Loucy (cell line): Measurements from ENCODE around the gene CFAP97D2.

Source experiments
- H2AFZ ChIP-seq: fragments of 200-600 bp; sonication (generic); 2 replicates; pipeline ENCODE4 v1.6.0; 2016; ENCODE audit warnings: antibody characterized with exemption, mild to moderate bottlenecking, low read length, moderate library complexity
- H3F3A ChIP-seq: fragments of 200-600 bp; 2 replicates; pipeline ENCODE4 v1.6.0; 2016; ENCODE audit warnings: antibody characterized with exemption, low read depth, mild to moderate bottlenecking
- H3K27me3 ChIP-seq: fragments of 200-600 bp; sonication (generic); 2 replicates; pipeline ENCODE4 v1.6.1; 2014; ENCODE audit warnings: low read length, mild to moderate bottlenecking; ENCODE audit not compliant: insufficient read depth, poor library complexity, severe bottlenecking
- H3K36me3 ChIP-seq: fragments of 200-600 bp; sonication (generic); 2 replicates; pipeline ENCODE4 v1.6.1; 2016; ENCODE audit warnings: low read length; ENCODE audit not compliant: insufficient read depth
- H3K4me1 ChIP-seq: fragments of 200-600 bp; sonication (generic); 2 replicates; pipeline ENCODE4 v1.5.1; 2014; ENCODE audit warnings: low read length, mild to moderate bottlenecking; ENCODE audit not compliant: insufficient read depth, poor library complexity, severe bottlenecking
- H3K4me2 ChIP-seq: fragments of 200-600 bp; sonication (generic); 2 replicates; pipeline ENCODE4 v1.6.0; 2014; ENCODE audit warnings: antibody characterized with exemption, low read length, low read depth, mild to moderate bottlenecking; ENCODE audit not compliant: poor library complexity, severe bottlenecking
- H3K4me3 ChIP-seq: fragments of 200-600 bp; sonication (generic); 2 replicates; pipeline ENCODE4 v1.5.1; 2014; ENCODE audit warnings: low read length, mild to moderate bottlenecking, mixed read lengths; ENCODE audit not compliant: poor library complexity, severe bottlenecking
- H3K79me2 ChIP-seq: fragments of 200-600 bp; sonication (generic); 2 replicates; pipeline ENCODE4 v1.6.1; 2014; ENCODE audit warnings: low read length; ENCODE audit not compliant: insufficient read depth
- H3K9ac ChIP-seq: fragments of 200-600 bp; sonication (generic); 2 replicates; pipeline ENCODE4 v1.6.0; 2014; ENCODE audit warnings: mild to moderate bottlenecking, low read depth, low read length, moderate library complexity; ENCODE audit not compliant: poor library complexity, severe bottlenecking
- H3K9me2 ChIP-seq: fragments of 200-600 bp; sonication (generic); replicated peaks from 2 replicates; pipeline ENCODE4 v1.6.1; 2016; ENCODE audit warnings: low read depth, low read length, mixed read lengths
- H3K9me3 ChIP-seq: fragments of 200-600 bp; sonication (generic); 2 replicates; pipeline ENCODE4 v1.6.1; 2014; ENCODE audit warnings: mild to moderate bottlenecking, antibody characterized with exemption, low read length, low read depth; ENCODE audit not compliant: insufficient read depth
- H4K20me1 ChIP-seq: fragments of 200-600 bp; sonication (generic); 2 replicates; pipeline ENCODE4 v1.6.0; 2014; ENCODE audit warnings: antibody characterized with exemption, low read length, mild to moderate bottlenecking; ENCODE audit not compliant: insufficient read depth, poor library complexity, severe bottlenecking
- CTCF ChIP-seq: fragments of 200-600 bp; sonication (generic); conservative IDR thresholded peaks from 2 replicates; pipeline ENCODE4 v1.5.1; 2014; ENCODE audit warnings: mild to moderate bottlenecking, antibody characterized with exemption, low read length
- EZH2phosphoT487 ChIP-seq: fragments of 200-600 bp; IDR thresholded peaks from 2 replicates; pipeline ENCODE4 v1.6.1; 2018; ENCODE audit warnings: antibody characterized with exemption, mild to moderate bottlenecking, moderate library complexity, borderline replicate concordance

Gene CFAP97D2

DNA sequence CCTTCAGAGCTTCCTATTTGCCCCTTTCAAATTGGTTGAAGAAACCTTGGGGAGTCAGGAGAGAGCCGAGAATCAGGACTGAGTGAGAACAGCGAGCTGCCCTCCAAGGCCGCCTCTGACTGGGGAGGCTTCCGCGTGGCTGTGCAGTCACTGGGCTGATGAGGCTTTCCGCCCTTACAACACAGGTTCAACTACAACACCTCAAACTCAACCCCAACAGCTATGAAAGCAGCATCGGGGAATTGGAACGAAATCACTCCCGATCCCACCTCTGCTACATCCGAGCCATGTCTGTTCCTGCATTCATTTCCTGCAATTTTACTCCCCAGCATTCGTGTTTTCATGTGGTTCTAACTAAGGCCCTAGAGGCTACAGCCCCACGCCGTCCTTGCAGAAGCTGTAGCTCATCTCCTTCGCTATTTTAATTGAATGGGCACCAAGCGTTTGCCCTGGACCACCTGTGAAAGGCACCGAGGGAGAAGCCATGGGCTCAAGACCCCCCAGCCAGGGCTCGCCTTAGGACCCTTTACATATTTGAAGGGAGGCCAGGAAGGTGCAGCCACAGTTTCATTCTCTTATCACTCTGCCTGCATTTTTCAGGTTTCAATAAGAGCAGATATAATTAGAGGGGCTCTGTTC, 34.3 kb upstream of the CFAP97D2 start:
- H3K9me3 ChIP-seq, result no peaks in the 10 kb centered on the region
- TF ChIP-seq EZH2phosphoT487, result no peak
- no peak for TF ChIP-seq CTCF

DNA sequence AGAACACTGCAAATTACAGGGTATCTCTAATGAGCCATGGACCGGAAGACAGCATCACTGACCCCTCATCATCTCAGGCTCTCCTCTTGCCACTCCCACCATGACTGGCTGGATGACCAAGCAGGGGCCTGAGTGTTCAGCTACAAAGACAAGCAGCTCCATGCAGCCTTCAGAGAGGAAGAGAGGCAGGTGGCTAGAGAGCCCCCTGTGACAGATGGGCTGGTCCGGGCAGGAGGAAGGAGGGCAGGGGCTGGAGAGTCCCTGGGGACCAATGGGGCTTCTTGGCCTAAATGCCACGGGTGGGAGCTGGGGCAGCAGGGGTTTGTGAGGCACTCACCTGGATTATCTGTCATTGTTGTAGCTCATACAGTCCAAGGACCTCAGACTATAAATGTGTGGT, 33.8 kb upstream of the CFAP97D2 start:
- TF ChIP-seq CTCF, result no peak
- TF ChIP-seq EZH2phosphoT487, result no peak
- Histone ChIP-seq H2AFZ (peak overlapping the region; percentile 9; the same call in 1 of the 2 replicates), H3K9me2 (no peaks in the 10 kb centered on the region), H3K9ac (peak overlapping the region; percentile 54), H4K20me1 (no peaks in the 10 kb centered on the region), H3F3A (peaks cover 13% of the 10 kb centered on the region), H3K4me2 (peak overlapping the region; percentile 12), H3K4me3 (peak overlapping the region; percentile 2), H3K27me3 (no peaks in the 10 kb centered on the region), H3K36me3 (no peaks in the 10 kb centered on the region), H3K9me3 (no peaks in the 10 kb centered on the region), H3K4me1 (peaks cover 89% of the 10 kb centered on the region), H3K79me2 (no peaks in the 10 kb centered on the region)

More for the DNA sequence above, 34.3 kb upstream of the CFAP97D2 start:
- H3K79me2 ChIP-seq, result no peaks in the 10 kb centered on the region
- H3K9me2 ChIP-seq, result no peaks in the 10 kb centered on the region
- no peaks in the 10 kb centered on the region for H3K36me3 ChIP-seq
- no peaks in the 10 kb centered on the region for H4K20me1 ChIP-seq
- H3K4me3 ChIP-seq, result peak overlapping the region; percentile 2
- peaks cover 84% of the 10 kb centered on the region for H3K4me1 ChIP-seq
- H3F3A ChIP-seq, result peaks cover 15% of the 10 kb centered on the region
- peak overlapping the region; percentile 54 for H3K9ac ChIP-seq
- H3K4me2 ChIP-seq, result peak overlapping the region; percentile 12
- peak overlapping the region; percentile 9; the same call in 1 of the 2 replicates for H2AFZ ChIP-seq
- H3K27me3 ChIP-seq, result no peaks in the 10 kb centered on the region

DNA sequence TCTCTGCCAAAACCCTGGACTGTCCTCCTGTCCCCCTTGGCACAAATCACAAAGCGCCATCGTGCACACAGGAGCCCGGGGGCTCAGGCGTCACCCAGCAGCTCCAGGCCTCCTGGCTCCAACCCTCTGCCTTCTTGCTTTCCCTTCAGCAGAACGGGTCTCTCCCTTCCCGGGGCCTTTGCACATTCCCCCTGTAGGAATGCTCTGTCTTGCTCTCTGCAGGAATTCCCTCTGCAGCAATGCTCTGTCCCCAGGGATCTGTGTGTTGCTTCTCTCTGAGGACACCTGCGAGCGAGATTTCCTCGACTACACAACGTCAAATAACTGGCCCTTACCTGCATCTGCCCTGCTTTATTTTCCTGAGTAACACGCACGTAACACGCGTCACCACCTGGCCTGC, 33.3 kb upstream of the CFAP97D2 start:
- H3K9me2 ChIP-seq, result no peaks in the 10 kb centered on the region
- peak overlapping the region; percentile 54 for H3K9ac ChIP-seq
- peaks cover 8% of the 10 kb centered on the region for H3F3A ChIP-seq
- H3K79me2 ChIP-seq, result no peaks in the 10 kb centered on the region
- H3K9me3 ChIP-seq, result no peaks in the 10 kb centered on the region
- H3K4me2 ChIP-seq, result peak overlapping the region; percentile 12
- H3K4me3 ChIP-seq, result no peak overlapping the region
- TF ChIP-seq EZH2phosphoT487, result no peak
- no peak for TF ChIP-seq CTCF
- H3K4me1 ChIP-seq, result peaks cover 90% of the 10 kb centered on the region
- no peaks in the 10 kb centered on the region for H3K27me3 ChIP-seq
- H4K20me1 ChIP-seq, result no peaks in the 10 kb centered on the region
- H3K36me3 ChIP-seq, result no peaks in the 10 kb centered on the region
- no peak overlapping the region for H2AFZ ChIP-seq
